Tibial nerve (tissue), 4 donors: ENCODE results near the gene TAB2. TPM values are rescaled to one million over a fixed set of nuclear protein-coding genes. Genes with fewer than 3 reads are reported as not detected.

Experiments used
- DNase-seq, 2 donors: peaks; one replicate each; pipeline ENCODE4 v3.0.0-alpha.2; 2019; ENCODE audit warnings: low spot score in 2 of 2
- H3K27ac ChIP-seq, 4 donors: fragments of 200-600 bp; sonication (generic) in 3 of 4; one replicate each; pipeline ENCODE4 v1.5.1; 2017 to 2019; ENCODE audit warnings: mild to moderate bottlenecking in 1 of 4
- H3K27me3 ChIP-seq, 2 donors: fragments of 200-600 bp; sonication (generic) in 1 of 2; one replicate each; pipeline versions ENCODE4 v1.5.1 to v1.6.0; 2017 to 2019
- H3K36me3 ChIP-seq, 3 donors: fragments of 200-600 bp; sonication (generic); one replicate each; pipeline ENCODE4 v1.5.1; 2018 to 2019
- H3K4me1 ChIP-seq, 4 donors: fragments of 200-600 bp; sonication (generic) in 3 of 4; one replicate each; pipeline ENCODE4 v1.5.1; 2017 to 2019
- H3K4me3 ChIP-seq, 4 donors: fragments of 200-600 bp; sonication (generic) in 3 of 4; one replicate each; pipeline ENCODE4 v1.5.1; 2017 to 2019; ENCODE audit warnings: mild to moderate bottlenecking in 1 of 4, moderate library complexity in 1 of 4
- H3K9me3 ChIP-seq, 4 donors: fragments of 200-600 bp; sonication (generic) in 3 of 4; one replicate each; pipeline ENCODE4 v1.5.1; 2017 to 2019
- CTCF ChIP-seq, 5 experiments: fragments of 200-600 bp in 3 of 5; fragments of 450-650 bp in 2 of 5; sonication (generic) in 3 of 5; IDR thresholded peaks; one replicate each; pipeline ENCODE4 v1.5.1; 2016 to 2019; ENCODE audit warnings: antibody characterized with exemption in 5 of 5, mild to moderate bottlenecking in 3 of 5, moderate library complexity in 2 of 5
- EP300 ChIP-seq, 2 donors: sonication (generic); formaldehyde crosslinking; IDR thresholded peaks; one replicate each; pipeline ENCODE4 v1.6.1; 2017; ENCODE audit warnings: antibody characterized with exemption in 2 of 2, mild to moderate bottlenecking in 1 of 2
- POLR2A ChIP-seq, 2 donors: fragments of 450-650 bp; IDR thresholded peaks; one replicate each; pipeline ENCODE4 v1.6.1; 2017; ENCODE audit warnings: antibody characterized with exemption in 2 of 2, mild to moderate bottlenecking in 2 of 2, moderate library complexity in 2 of 2
- WGBS, 2 donors: methylation state at CpG; one replicate each; pipeline ENCODE4 v1.1.5; 2018; 5-methylcytosine and 5-hydroxymethylcytosine counted together
- total RNA-seq, 4 donors: library from RNA; depleted of rRNA; stranded (reverse); fragments of >200 nt; gene quantifications; one replicate each; pipeline ENCODE4 v1.1.0, GENCODE V29; 2016

Gene TAB2
- total RNA-seq, 4 donors from 2014 or later = 57.5 to 101 (median 74.7) TPM

- Histone ChIP-seq H3K27ac (no peak overlapping the region), H3K36me3 (no peaks in the 10 kb centered on the region), H3K4me1 (peaks cover 0 to 11% (median 0%) of the 10 kb centered on the region in 4 donors), H3K4me3 (no peak overlapping the region), H3K9me3 (no peaks in the 10 kb centered on the region), H3K27me3 (peaks cover 0 to 7% of the 10 kb centered on the region in 2 donors)
- WGBS, 2 donors = 93 to 96% methylated on average over 6 of the region's 6 CpGs
- TF ChIP-seq EP300 (IDR thresholded peaks at IDR 0.05) = no peak
- TF ChIP-seq CTCF (IDR thresholded peaks at IDR 0.05) = no peak
- no peak for TF ChIP-seq POLR2A (IDR thresholded peaks at IDR 0.05)
- no peak for DNase-seq
Measured at GRCh38 chr6:149445095-149445466, 127.6 kb downstream of the TAB2 start.

GRCh38 chr6:149445573-149445972 is 128.1 kb downstream of the TAB2 start:
- DNase-seq = no peak
- no peak overlapping the region for H3K4me3 ChIP-seq

GRCh38 chr6:149446791-149447376 is 129.4 kb downstream of the TAB2 start:
- TF ChIP-seq POLR2A (IDR thresholded peaks at IDR 0.05) = no peak
- no peak for TF ChIP-seq EP300 (IDR thresholded peaks at IDR 0.05)
- TF ChIP-seq CTCF (IDR thresholded peaks at IDR 0.05) = no peak
- 88 to 91% methylated on average over 5 of the region's 5 CpGs for WGBS, 2 donors
- Histone ChIP-seq H3K27ac (no peak overlapping the region), H3K4me1 (peaks cover 0 to 20% (median 14%) of the 10 kb centered on the region in 4 donors), H3K36me3 (no peaks in the 10 kb centered on the region), H3K4me3 (no peak overlapping the region), H3K27me3 (peaks cover 0 to 20% of the 10 kb centered on the region in 2 donors), H3K9me3 (no peaks in the 10 kb centered on the region)
- no peak for DNase-seq

More at GRCh38 chr6:149445573-149445972, 128.1 kb downstream of the TAB2 start:
- H3K36me3 ChIP-seq = no peaks in the 10 kb centered on the region
- H3K27ac ChIP-seq = no peak overlapping the region
- peaks cover 0 to 16% (median 2%) of the 10 kb centered on the region in 4 donors for H3K4me1 ChIP-seq
- WGBS, 2 donors = 95 to 96% methylated on average over 7 of the region's 7 CpGs
- peaks cover 0 to 12% of the 10 kb centered on the region in 2 donors for H3K27me3 ChIP-seq
- TF ChIP-seq POLR2A (IDR thresholded peaks at IDR 0.05) (no peak), EP300 (IDR thresholded peaks at IDR 0.05) (no peak), CTCF (IDR thresholded peaks at IDR 0.05) (no peak)
- H3K9me3 ChIP-seq = no peaks in the 10 kb centered on the region

- TF ChIP-seq EP300 (IDR thresholded peaks at IDR 0.05) = no peak
- TF ChIP-seq POLR2A (IDR thresholded peaks at IDR 0.05) = no peak
- no peak for TF ChIP-seq CTCF (IDR thresholded peaks at IDR 0.05)
- DNase-seq = no peak
- WGBS, 2 donors = 79 to 81% methylated on average over 5 of the region's 5 CpGs
Measured at GRCh38 chr6:149448821-149449453, 131.4 kb downstream of the TAB2 start.

More at GRCh38 chr6:149448821-149449453, 131.4 kb downstream of the TAB2 start:
- no peak overlapping the region for H3K27ac ChIP-seq
- H3K36me3 ChIP-seq = no peaks in the 10 kb centered on the region
- no peaks in the 10 kb centered on the region for H3K9me3 ChIP-seq
- H3K4me3 ChIP-seq = no peak overlapping the region
- peaks cover 0 to 20% of the 10 kb centered on the region in 2 donors for H3K27me3 ChIP-seq
- peaks cover 0 to 38% (median 25%) of the 10 kb centered on the region in 4 donors for H3K4me1 ChIP-seq
